Activated CD8-positive, alpha-beta memory T cell treated with anti-CD3 and anti-CD28 coated beads for 48 hours (primary cell): ENCODE measurements around the gene CLDN22.

Experiments used
- DNase-seq, 3 experiments: peaks; one replicate each; pipeline ENCODE4 v3.0.0-alpha.2; 2020; ENCODE audit warnings: low read depth in 2 of 3, low spot score in 2 of 3

The CLDN22 gene

GRCh38 chr4:183323295-183323694 is 3.2 kb upstream of the CLDN22 start:
- DNase-seq, result no peak

GRCh38 chr4:183322326-183322725 is 2.2 kb upstream of the CLDN22 start, which contains the start of gene CLDN24:
Gene CLDN24 (minus strand): TSS chr4:183322426. CDS start chr4:183322426, 0 bp downstream.
- no peak for DNase-seq

- DNase-seq, result no peak
These were observed 1.4 kb upstream of the CLDN22 start for GRCh38 chr4:183321516-183321915.

- no peak for DNase-seq
These were observed 1.0 kb upstream of the CLDN22 start for GRCh38 chr4:183321079-183321478.

- DNase-seq, result no peak
These were observed 1.4 kb downstream of the CLDN22 start for GRCh38 chr4:183318656-183319055.

GRCh38 chr4:183314806-183315205 is 5.3 kb downstream of the CLDN22 start:
- no peak for DNase-seq

- no peak for DNase-seq
These were observed 5.7 kb downstream of the CLDN22 start for GRCh38 chr4:183314336-183314735.

- no peak for DNase-seq
These were observed 7.2 kb downstream of the CLDN22 start for GRCh38 chr4:183312841-183313240.

- no peak for DNase-seq
These were observed 13.3 kb downstream of the CLDN22 start for GRCh38 chr4:183306811-183307210.

- no peak for DNase-seq
These were observed 15.5 kb downstream of the CLDN22 start for GRCh38 chr4:183304538-183304937.

GRCh38 chr4:183304067-183304466 is 16.0 kb downstream of the CLDN22 start:
- DNase-seq, result no peak

GRCh38 chr4:183303301-183303700 is 16.8 kb downstream of the CLDN22 start:
- DNase-seq, result no peak

- DNase-seq, result no peak
These were observed 19.4 kb downstream of the CLDN22 start for GRCh38 chr4:183300655-183301054.

- no peak for DNase-seq
These were observed 20.0 kb downstream of the CLDN22 start for GRCh38 chr4:183300070-183300469.

GRCh38 chr4:183299464-183299863 is 20.6 kb downstream of the CLDN22 start:
- DNase-seq, result no peak

- no peak for DNase-seq
These were observed 22.4 kb downstream of the CLDN22 start for GRCh38 chr4:183297675-183298074.

- no peak for DNase-seq
These were observed 24.4 kb downstream of the CLDN22 start for GRCh38 chr4:183295711-183296110.

- DNase-seq, result no peak
These were observed 29.0 kb downstream of the CLDN22 start for GRCh38 chr4:183291070-183291469.

GRCh38 chr4:183289688-183290087 is 30.4 kb downstream of the CLDN22 start:
- no peak for DNase-seq

- DNase-seq, result no peak
These were observed 31.1 kb downstream of the CLDN22 start for GRCh38 chr4:183288955-183289354.

- no peak for DNase-seq
These were observed 32.4 kb downstream of the CLDN22 start for GRCh38 chr4:183287677-183288076.

- DNase-seq, result no peak
These were observed 32.8 kb downstream of the CLDN22 start for GRCh38 chr4:183287309-183287659.

- no peak for DNase-seq
These were observed 33.3 kb downstream of the CLDN22 start for GRCh38 chr4:183286590-183287308.
